Endothelial cell of umbilical vein (primary cell): Measurements from ENCODE around the gene RGS19. TPM values are rescaled to one million over a fixed set of nuclear protein-coding genes. Genes with fewer than 3 reads are reported as not detected.

Experiments used
- BruUV-seq: library from RNA; stranded (reverse); fragments of 400-500 nt; replicated peaks from 2 replicates; lab custom pipeline; 2021; lab: Mats Ljungman, UMichigan
- CTCF ChIA-PET: fragments of 300-600, 350-600 bp; sonication (Branson Sonifier 250); formaldehyde crosslinking; loops from one replicate; lab custom pipeline; 2021; ENCODE audit warnings: antibody characterized with exemption, inconsistent platforms; lab: Charles Lee
- POLR2A ChIA-PET: fragments of 300-600, 350-600 bp; sonication (Branson Sonifier 250); formaldehyde crosslinking; loops from one replicate; lab custom pipeline; 2021; ENCODE audit warnings: antibody characterized with exemption, inconsistent platforms; lab: Charles Lee
- DNase-seq: peaks from one replicate; pipeline ENCODE4 v3.0.0-alpha.2; 2011; ENCODE audit warnings: low read depth, low spot score
- FAIRE-seq: peaks from 2 replicates; lab custom pipeline; 2011; peaks lifted over from hg19 to GRCh38; lab: Jason Lieb, UNC
- H2AFZ ChIP-seq: 2 replicates; pipeline ENCODE4 v1.6.0; 2012; ENCODE audit warnings: low read depth, low read length, control low read depth, inconsistent platforms
- H3K27ac ChIP-seq: 2 replicates; pipeline ENCODE4 v1.5.1; 2011; ENCODE audit warnings: low read depth, mild to moderate bottlenecking, control low read depth, low read length, moderate library complexity; ENCODE audit not compliant: insufficient read depth
- H3K27me3 ChIP-seq, 2 experiments: 2 replicates each; pipeline versions ENCODE4 v1.6.0 to v1.6.1; 2011; ENCODE audit warnings: low read length in 2 of 2, mixed read lengths in 1 of 2; ENCODE audit not compliant: control insufficient read depth in 2 of 2, insufficient read depth in 2 of 2
- H3K36me3 ChIP-seq, 2 experiments: 2 replicates in 1 of 2; 3 replicates in 1 of 2; pipeline ENCODE4 v1.5.1; 2011; ENCODE audit warnings: low read length in 2 of 2, mild to moderate bottlenecking in 1 of 2, moderate library complexity in 1 of 2; ENCODE audit not compliant: control insufficient read depth in 2 of 2, insufficient read depth in 2 of 2; ENCODE audit errors: extremely low read depth in 1 of 2
- H3K4me1 ChIP-seq: 3 replicates; pipeline ENCODE4 v1.5.1; 2011; ENCODE audit warnings: mild to moderate bottlenecking, low read length; ENCODE audit not compliant: control insufficient read depth, insufficient read depth; ENCODE audit errors: extremely low read depth
- H3K4me2 ChIP-seq: 2 replicates; pipeline ENCODE4 v1.6.1; 2011; ENCODE audit warnings: low read length, control low read depth, mixed read lengths; ENCODE audit not compliant: insufficient read depth
- H3K4me3 ChIP-seq, 3 experiments: fragments of 200-600 bp in 1 of 3; sonication (generic), shearing (Covaris generic) in 1 of 3; replicated peaks in 1 of 3; 2 replicates each; pipeline ENCODE4 v1.5.1; 2011 to 2016; ENCODE audit warnings: control low read depth in 3 of 3, low read length in 3 of 3, mild to moderate bottlenecking in 2 of 3, inconsistent platforms in 1 of 3, low read depth in 1 of 3, moderate library complexity in 1 of 3; ENCODE audit not compliant: insufficient read depth in 1 of 3
- H3K79me2 ChIP-seq: 2 replicates; pipeline ENCODE4 v1.6.0; 2012; ENCODE audit warnings: low read length, inconsistent platforms; ENCODE audit not compliant: control insufficient read depth, insufficient read depth
- H3K9ac ChIP-seq: replicated peaks from 2 replicates; pipeline ENCODE3; 2011; ENCODE audit warnings: low read length, control low read depth; ENCODE audit not compliant: insufficient read depth; ENCODE audit errors: extremely low read depth
- H3K9me1 ChIP-seq: replicated peaks from 3 replicates; pipeline ENCODE4 v1.6.0; 2011; ENCODE audit warnings: mild to moderate bottlenecking, low read length; ENCODE audit not compliant: control insufficient read depth, insufficient read depth; ENCODE audit errors: extremely low read depth
- H3K9me3 ChIP-seq: replicated peaks from 2 replicates; pipeline ENCODE4 v1.5.1; 2012; ENCODE audit warnings: low read length, inconsistent platforms; ENCODE audit not compliant: control insufficient read depth, insufficient read depth
- H4K20me1 ChIP-seq: replicated peaks from 2 replicates; pipeline ENCODE3; 2011; ENCODE audit warnings: mild to moderate bottlenecking, low read length; ENCODE audit not compliant: control insufficient read depth, insufficient read depth; ENCODE audit errors: extremely low read depth
- CTCF ChIP-seq, 2 donors: IDR thresholded peaks; 1 replicate in 1 of 2; 2 replicates in 1 of 2; pipeline ENCODE4 v1.5.1; 2011; ENCODE audit warnings: low read length in 2 of 2, mild to moderate bottlenecking in 2 of 2, moderate library complexity in 2 of 2, control low read depth in 1 of 2, inconsistent platforms in 1 of 2, low read depth in 1 of 2; ENCODE audit not compliant: insufficient read depth in 1 of 2; ENCODE audit errors: extremely low read depth in 1 of 2
- EZH2 ChIP-seq: IDR thresholded peaks from 2 replicates; pipeline ENCODE4 v1.6.1; 2012; ENCODE audit warnings: borderline replicate concordance, low read depth, mild to moderate bottlenecking, moderate library complexity, low read length, inconsistent platforms; ENCODE audit not compliant: severe bottlenecking
- FOS ChIP-seq: IDR thresholded peaks from 2 replicates; pipeline ENCODE4 v1.6.1; 2011; ENCODE audit warnings: mild to moderate bottlenecking, low read length, moderate library complexity, borderline replicate concordance; ENCODE audit not compliant: insufficient read depth
- MYC ChIP-seq: IDR thresholded peaks from one replicate; pipeline ENCODE4 v1.6.1; 2011; ENCODE audit warnings: mild to moderate bottlenecking, low read depth, low read length
- POLR2A ChIP-seq: IDR thresholded peaks from 2 replicates; pipeline ENCODE4 v1.6.1; 2012; ENCODE audit warnings: low read depth, mild to moderate bottlenecking, control low read depth, low read length
- POLR2AphosphoS5 ChIP-seq: IDR thresholded peaks from 2 replicates; pipeline ENCODE4 v1.6.1; 2012; ENCODE audit warnings: low read depth, mild to moderate bottlenecking, control low read depth, low read length, moderate library complexity; ENCODE audit not compliant: insufficient read depth
- dilution Hi-C: fragments of 300-500 bp; cut with MboI; formaldehyde crosslinking; loops from one replicate; pipeline ENCODE4 v1.15.0; 2019; ENCODE audit warnings: low sequenced_read_pairs; ENCODE audit not compliant: extremely low pct_ligation_motif_present
- intact Hi-C: fragments of 100-400 bp; cut with micrococcal nuclease; formaldehyde crosslinking; loops from one replicate; pipeline ENCODE4 v1.10.0; 2022
- polyA plus RNA-seq, 4 experiments: library from polyadenylated mRNA; depleted of rRNA in 3 of 4; stranded (reverse) in 3 of 4; unstranded in 1 of 4; fragments of >200 nt; gene quantifications; 2 replicates each; pipeline versions ENCODE4 v1.2.1 to v1.2.3, GENCODE V29; 2011 to 2012; ENCODE audit warnings: missing spikeins in 1 of 4
- total RNA-seq: library from RNA; stranded (reverse); gene quantifications from 2 replicates; pipeline ENCODE4 v1.2.3, GENCODE V29; 2021
- TF ChIP-seq, protein P1 (sequence below): IDR thresholded peaks from 2 replicates; pipeline ENCODE4 v1.6.1; 2011; ENCODE audit not compliant: insufficient read depth, insufficient read length

RGS19 gene
- total and polyA plus RNA-seq, 2 donors (not counting 3 experiments of a cell fraction or from before 2014, with no cell fraction given), result 27.8 to 33.7 TPM

GRCh38 chr20:64092258-64093012 is 13.1 kb upstream of the RGS19 start:
- no peak overlapping the region for H3K4me2 ChIP-seq
- no peak overlapping the region for H3K4me3 ChIP-seq
- no peak for FAIRE-seq
- no peaks in the 10 kb centered on the region for H3K36me3 ChIP-seq
- no peaks in the 10 kb centered on the region for H3K9me1 ChIP-seq
- no peak overlapping the region for H2AFZ ChIP-seq
- intact Hi-C loops, result no loop called here
- ChIA-PET CTCF (interaction anchor here (2.3 to 3.2 kb wide), 2 partner anchors 9 kb away, joined by 7 to 11 read pairs; partner anchors contain the start of gene LKAAEAR1), POLR2A (no interaction called here)
- no peak overlapping the region for H3K27ac ChIP-seq
- no peaks in the 10 kb centered on the region for H3K79me2 ChIP-seq
- no peak for DNase-seq
- no peaks in the 10 kb centered on the region for H3K27me3 ChIP-seq
- BruUV-seq, result no TSS peak
- H3K4me1 ChIP-seq, result no peaks in the 10 kb centered on the region
- no peak overlapping the region for H3K9ac ChIP-seq
- dilution Hi-C loops, result no loop called here
- TF ChIP-seq POLR2AphosphoS5 (no peak), FOS (no peak), EZH2 (no peak), CTCF (IDR thresholded peaks at IDR 0.05; ENCODE audit: extremely low read depth in 1 of 2, insufficient read depth in 1 of 2, low read depth in 1 of 2, low read length in 2 of 2) (no peak), MYC (no peak), POLR2A (no peak)
- TF ChIP-seq, protein P1, sequence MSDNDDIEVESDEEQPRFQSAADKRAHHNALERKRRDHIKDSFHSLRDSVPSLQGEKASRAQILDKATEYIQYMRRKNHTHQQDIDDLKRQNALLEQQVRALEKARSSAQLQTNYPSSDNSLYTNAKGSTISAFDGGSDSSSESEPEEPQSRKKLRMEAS, result no peak
- H4K20me1 ChIP-seq, result no peaks in the 10 kb centered on the region
- no peaks in the 10 kb centered on the region for H3K9me3 ChIP-seq
